HTR-8/SVneo (cell line): ENCODE results near the gene CRYL1.

Experiments used
- DNase-seq: peaks from one replicate; pipeline ENCODE4 v3.0.0; 2011; ENCODE audit warnings: low spot score, mixed read lengths; ENCODE audit not compliant: insufficient read length
- FAIRE-seq: peaks from 2 replicates; lab custom pipeline; 2011; peaks lifted over from hg19 to GRCh38; lab: Jason Lieb, UNC

Gene CRYL1

GRCh38 chr13:20497006-20497775, 28.5 kb downstream of the CRYL1 start:
- FAIRE-seq: peak; percentile 94

GRCh38 chr13:20495087-20496023, 30.3 kb downstream of the CRYL1 start:
- FAIRE-seq: no peak

More at GRCh38 chr13:20497006-20497775, 28.5 kb downstream of the CRYL1 start:
- no peak for DNase-seq

GRCh38 chr13:20494656-20495055, 31.0 kb downstream of the CRYL1 start:
- no peak for FAIRE-seq

More at GRCh38 chr13:20495087-20496023, 30.3 kb downstream of the CRYL1 start:
- DNase-seq: peak; percentile 41

GRCh38 chr13:20492641-20493040, 33.0 kb downstream of the CRYL1 start:
- DNase-seq: peak; percentile 19
- FAIRE-seq: no peak

More at GRCh38 chr13:20494656-20495055, 31.0 kb downstream of the CRYL1 start:
- no peak for DNase-seq

GRCh38 chr13:20491926-20492435, 33.7 kb downstream of the CRYL1 start:
- DNase-seq (no peak), FAIRE-seq (no peak)

GRCh38 chr13:20489185-20489820, 36.4 kb downstream of the CRYL1 start:
- DNase-seq (peak; percentile 20), FAIRE-seq (no peak)

GRCh38 chr13:20487927-20488326, 37.7 kb downstream of the CRYL1 start:
- DNase-seq (no peak), FAIRE-seq (no peak)

- DNase-seq: no peak
- no peak for FAIRE-seq
Observed at GRCh38 chr13:20482787-20483186, 42.9 kb downstream of the CRYL1 start.

GRCh38 chr13:20482275-20482761, 43.3 kb downstream of the CRYL1 start:
- no peak for DNase-seq
- FAIRE-seq: no peak

GRCh38 chr13:20477394-20477793, 48.3 kb downstream of the CRYL1 start:
- FAIRE-seq: no peak
- no peak for DNase-seq

- FAIRE-seq (no peak), DNase-seq (no peak)
Observed at GRCh38 chr13:20475927-20476691, 49.5 kb downstream of the CRYL1 start.

- FAIRE-seq: no peak
Observed at GRCh38 chr13:20474515-20474914, 51.1 kb downstream of the CRYL1 start.

GRCh38 chr13:20473888-20474287, 51.8 kb downstream of the CRYL1 start:
- DNase-seq (no peak), FAIRE-seq (no peak)

More at GRCh38 chr13:20474515-20474914, 51.1 kb downstream of the CRYL1 start:
- DNase-seq: no peak

- no peak for FAIRE-seq
- DNase-seq: no peak
Observed at GRCh38 chr13:20473139-20473538, 52.5 kb downstream of the CRYL1 start.

GRCh38 chr13:20472531-20472930, 53.1 kb downstream of the CRYL1 start:
- FAIRE-seq (no peak), DNase-seq (no peak)

- no peak for FAIRE-seq
- no peak for DNase-seq
Observed at GRCh38 chr13:20470136-20470535, 55.5 kb downstream of the CRYL1 start.

GRCh38 chr13:20466371-20466770, 59.3 kb downstream of the CRYL1 start:
- DNase-seq: no peak
- FAIRE-seq: no peak

- no peak for FAIRE-seq
- DNase-seq: no peak
Observed at GRCh38 chr13:20465218-20465879, 60.3 kb downstream of the CRYL1 start.

- DNase-seq: no peak
- FAIRE-seq: no peak
Observed at GRCh38 chr13:20462921-20463320, 62.7 kb downstream of the CRYL1 start.
